Measurements from ENCODE around the gene RALGDS. TPM values are rescaled to one million over a fixed set of nuclear protein-coding genes. Genes with fewer than 3 reads are reported as not detected.
"Not testable (repeated sequence)": the region's sequence is repeated elsewhere in the genome, so short reads cannot be mapped to it uniquely, and the experiment has no call there.

The RALGDS gene
- total RNA-seq, 2 experiments from 2014 or later = 79.1 to 92.3 TPM

DNA sequence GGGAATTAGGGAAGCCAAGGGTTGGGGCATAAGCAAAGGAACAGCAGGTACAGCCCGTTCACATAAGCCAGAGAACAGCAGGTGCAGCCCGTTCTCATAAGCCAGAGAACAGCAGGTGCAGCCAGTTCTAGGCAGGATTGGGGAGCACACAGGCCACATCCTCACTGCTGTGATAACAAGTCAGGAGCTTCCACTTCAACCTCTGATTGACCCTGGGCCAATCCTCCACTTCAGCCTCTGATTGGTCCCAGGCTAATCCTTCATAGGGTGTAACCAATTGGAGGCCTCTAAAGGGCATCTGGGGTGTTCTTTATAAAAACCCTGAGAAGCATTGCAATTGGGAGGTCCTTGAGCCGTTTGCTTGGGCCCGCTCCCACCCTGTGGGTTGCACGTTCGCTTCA, 31.8 kb downstream of the RALGDS start:
- no peaks in the 10 kb centered on the region for H3K4me1 Mint-ChIP-seq
- H3K36me3 Mint-ChIP-seq (ENCODE audit: low read depth) = no peaks in the 10 kb centered on the region
- no peak overlapping the region for H3K27ac Mint-ChIP-seq
- no peak overlapping the region for H3K4me3 Mint-ChIP-seq
- no peaks in the 10 kb centered on the region for H3K27me3 Mint-ChIP-seq
- no peaks in the 10 kb centered on the region for H3K9me3 Mint-ChIP-seq
- DNase-seq = no peak
- CTCF ChIA-PET = interaction anchor here (0.7 to 1.1 kb wide), 2 partner anchors 67 to 401 kb away, joined by 3 to 4 read pairs; no protein-coding TSS in a partner anchor
- POLR2A ChIA-PET = no interaction called here

DNA sequence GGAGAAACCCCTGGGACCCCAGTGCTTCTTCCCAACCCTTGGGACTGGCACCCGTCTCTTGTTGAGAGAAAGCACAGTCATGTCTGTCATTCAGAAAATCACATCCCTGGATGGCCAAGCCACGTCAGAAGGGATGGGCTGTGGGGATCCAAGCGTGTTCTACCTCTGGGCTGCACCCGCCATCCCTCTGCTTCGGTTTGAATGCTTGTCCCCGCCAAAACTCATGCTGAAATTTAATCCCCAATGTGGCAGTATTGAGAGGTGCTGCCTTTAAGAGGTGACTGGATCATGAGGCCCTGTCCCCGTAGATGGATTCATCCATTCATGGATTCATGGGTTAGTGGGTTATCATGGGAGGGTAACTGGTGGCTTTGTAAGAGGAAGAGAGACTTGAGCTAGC, 32.3 kb downstream of the RALGDS start:
- H3K27ac Mint-ChIP-seq = no peak overlapping the region
- ChIA-PET CTCF (no interaction called here), POLR2A (no interaction called here)
- DNase-seq = no peak
- no peaks in the 10 kb centered on the region for H3K4me1 Mint-ChIP-seq
- no peak overlapping the region for H3K4me3 Mint-ChIP-seq
- no peaks in the 10 kb centered on the region for H3K9me3 Mint-ChIP-seq
- no peaks in the 10 kb centered on the region for H3K27me3 Mint-ChIP-seq
- no peaks in the 10 kb centered on the region for H3K36me3 Mint-ChIP-seq (ENCODE audit: low read depth)

DNA sequence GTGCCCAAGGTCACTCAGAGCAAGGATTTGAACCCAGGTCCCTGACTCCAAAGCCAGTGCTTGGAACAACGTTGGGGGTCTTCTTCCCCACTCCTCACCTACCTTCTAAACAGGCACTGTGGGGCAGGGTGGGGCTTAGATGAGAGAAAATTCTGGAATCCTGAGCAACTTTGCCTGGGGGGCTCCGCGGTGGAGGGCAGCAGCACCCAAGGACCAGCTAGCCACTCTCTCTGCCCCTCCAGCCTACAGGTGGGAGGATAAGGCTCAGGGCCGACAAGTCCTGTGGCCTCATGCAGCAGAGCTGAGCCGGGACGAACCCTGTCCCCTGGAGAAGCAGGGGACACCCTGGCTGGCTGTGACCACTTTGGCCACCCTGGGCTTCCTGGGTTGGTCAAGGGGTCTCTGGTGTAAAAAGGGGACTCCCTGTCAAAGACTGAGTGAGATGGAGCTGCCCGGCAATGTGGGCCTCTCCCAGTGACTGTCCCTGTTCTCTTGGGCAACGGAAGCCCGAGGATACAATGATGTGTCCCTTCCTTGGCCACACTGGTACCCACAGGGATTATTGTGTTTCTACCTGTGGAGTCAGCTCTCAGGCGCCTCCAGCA, 32.8 kb downstream of the RALGDS start:
- DNase-seq = no peak
- no peak overlapping the region for H3K27ac Mint-ChIP-seq
- POLR2A ChIA-PET = no interaction called here
- H3K4me1 Mint-ChIP-seq = no peaks in the 10 kb centered on the region
- no peak overlapping the region for H3K4me3 Mint-ChIP-seq
- CTCF ChIA-PET = no interaction called here
- H3K36me3 Mint-ChIP-seq (ENCODE audit: low read depth) = no peaks in the 10 kb centered on the region
- H3K9me3 Mint-ChIP-seq = no peaks in the 10 kb centered on the region
- H3K27me3 Mint-ChIP-seq = no peaks in the 10 kb centered on the region

DNA sequence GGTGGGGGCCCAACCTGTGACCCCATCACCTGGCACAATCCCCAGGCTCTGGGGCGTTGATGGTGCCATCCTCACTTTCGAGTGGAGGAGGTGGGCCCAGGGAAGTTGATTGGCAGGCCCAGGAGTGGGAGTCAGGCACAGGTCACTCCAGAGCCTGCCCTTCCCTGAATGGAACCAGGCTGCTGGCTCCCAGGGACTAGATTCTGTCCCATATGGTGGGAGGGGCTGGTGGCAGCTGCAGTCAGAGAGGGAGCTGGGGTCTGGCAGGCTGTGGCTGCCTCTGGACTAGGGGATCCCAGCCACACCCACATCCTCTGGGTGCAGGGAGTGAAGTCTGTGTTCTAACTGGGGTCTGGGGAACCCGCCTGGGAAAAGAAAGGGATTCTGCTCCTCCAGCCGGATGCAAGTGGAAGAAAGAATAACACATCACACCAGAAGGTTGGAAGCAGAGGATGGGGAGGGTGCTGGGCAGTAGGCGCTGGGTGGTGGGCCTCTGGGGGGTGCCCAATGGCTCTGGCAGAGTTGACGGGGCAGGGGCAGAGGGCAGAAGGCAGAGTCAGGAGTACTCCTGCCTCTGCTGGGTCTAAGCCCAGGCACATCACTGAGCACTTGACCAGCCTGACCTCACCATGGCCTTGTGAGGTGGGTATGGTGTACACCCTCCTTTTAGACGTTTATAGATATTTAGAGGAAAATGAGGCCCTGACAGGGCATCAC, 33.5 kb downstream of the RALGDS start:
- no peaks in the 10 kb centered on the region for H3K9me3 Mint-ChIP-seq
- ChIA-PET POLR2A (no interaction called here), CTCF (no interaction called here)
- no peaks in the 10 kb centered on the region for H3K27me3 Mint-ChIP-seq
- no peak for DNase-seq
- no peaks in the 10 kb centered on the region for H3K36me3 Mint-ChIP-seq (ENCODE audit: low read depth)
- H3K27ac Mint-ChIP-seq = no peak overlapping the region
- no peak overlapping the region for H3K4me3 Mint-ChIP-seq
- H3K4me1 Mint-ChIP-seq = peaks cover 1% of the 10 kb centered on the region

DNA sequence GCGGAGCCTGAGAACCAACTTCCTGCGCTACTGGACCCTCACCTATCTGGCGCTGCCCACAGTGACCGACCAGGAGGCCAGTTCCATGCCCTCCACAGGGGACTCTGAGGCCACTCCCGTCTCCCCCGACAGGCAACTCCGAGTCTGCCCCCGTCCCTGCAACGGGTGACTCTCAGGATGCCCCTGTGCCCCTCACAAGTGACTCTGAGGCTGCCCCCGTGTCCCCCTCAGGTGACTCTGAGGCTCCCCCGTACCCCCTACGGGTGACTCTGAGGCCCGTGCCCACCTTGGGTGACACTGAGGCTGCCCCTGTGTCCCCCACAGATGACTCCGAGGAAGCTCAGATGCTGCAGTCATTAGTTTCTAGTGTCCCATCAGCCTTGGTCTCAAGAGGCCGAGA, 34.1 kb downstream of the RALGDS start:
- ChIA-PET POLR2A (no interaction called here), CTCF (no interaction called here)
- Mint-ChIP-seq H3K9me3 (no peaks in the 10 kb centered on the region), H3K27ac (no peak overlapping the region), H3K36me3 (ENCODE audit: low read depth) (no peaks in the 10 kb centered on the region), H3K27me3 (no peaks in the 10 kb centered on the region), H3K4me3 (no peak overlapping the region), H3K4me1 (peaks cover 1% of the 10 kb centered on the region)
- DNase-seq = no peak

DNA sequence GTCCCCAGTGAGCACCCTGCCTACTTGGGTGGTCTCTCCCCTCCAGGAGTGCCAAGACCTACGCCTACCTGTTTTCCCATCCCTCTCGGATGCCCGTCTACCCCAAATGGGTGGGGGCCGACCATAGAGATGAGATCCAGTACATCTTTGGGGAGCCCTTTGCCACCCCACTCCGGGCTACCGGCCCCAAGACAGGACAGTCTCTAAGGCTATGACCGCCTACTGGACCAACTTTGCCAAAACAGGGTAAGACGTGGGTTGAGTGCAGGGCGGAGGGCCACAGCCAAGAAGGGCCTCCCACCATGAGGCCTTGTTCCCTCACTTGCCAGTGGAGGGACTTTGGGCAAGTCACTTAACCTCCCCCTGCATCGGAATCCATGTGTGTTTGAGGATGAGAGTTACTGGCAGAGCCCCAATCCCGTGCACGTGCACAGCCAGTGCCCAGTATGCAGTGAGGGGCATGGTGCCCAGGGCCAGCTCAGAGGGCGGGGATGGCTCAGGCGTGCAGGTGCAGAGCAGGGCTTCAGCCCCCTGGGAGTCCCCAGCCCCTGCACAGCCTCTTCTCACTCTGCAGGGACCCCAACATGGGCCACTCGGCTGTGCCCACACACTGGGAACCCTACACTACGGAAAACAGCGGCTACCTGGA, 34.7 kb downstream of the RALGDS start:
- H3K27me3 Mint-ChIP-seq; CTCF ChIA-PET; H3K9me3 Mint-ChIP-seq; H3K4me3 Mint-ChIP-seq; POLR2A ChIA-PET; DNase-seq; H3K36me3 Mint-ChIP-seq (ENCODE audit: low read depth); H3K4me1 Mint-ChIP-seq; H3K27ac Mint-ChIP-seq: not testable (repeated sequence)

DNA sequence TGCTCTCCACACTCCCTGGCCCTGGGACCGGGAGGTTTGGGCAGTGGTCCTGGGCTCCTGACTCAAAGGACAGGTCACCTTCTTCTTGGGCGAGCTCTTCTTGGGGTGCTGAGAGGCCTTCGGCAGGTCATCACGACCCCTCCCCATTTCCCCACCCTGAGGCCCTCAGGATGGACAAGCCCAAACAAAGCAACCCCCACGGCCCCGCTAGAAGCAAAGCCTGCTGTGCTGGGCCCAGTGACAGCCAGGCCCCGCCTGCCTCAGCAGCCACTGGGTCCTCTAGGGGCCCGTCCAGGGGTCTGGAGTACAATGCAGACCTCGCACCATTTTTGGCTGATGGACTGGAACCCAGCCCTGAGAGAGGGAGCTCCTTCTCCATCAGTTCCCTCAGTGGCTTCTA, 37.4 kb downstream of the RALGDS start:
- H3K36me3 Mint-ChIP-seq (ENCODE audit: low read depth); DNase-seq; H3K27ac Mint-ChIP-seq; H3K4me1 Mint-ChIP-seq; H3K4me3 Mint-ChIP-seq; CTCF ChIA-PET; H3K9me3 Mint-ChIP-seq; POLR2A ChIA-PET: not testable (repeated sequence)
- H3K27me3 Mint-ChIP-seq = peaks cover 12% of the 10 kb centered on the region

DNA sequence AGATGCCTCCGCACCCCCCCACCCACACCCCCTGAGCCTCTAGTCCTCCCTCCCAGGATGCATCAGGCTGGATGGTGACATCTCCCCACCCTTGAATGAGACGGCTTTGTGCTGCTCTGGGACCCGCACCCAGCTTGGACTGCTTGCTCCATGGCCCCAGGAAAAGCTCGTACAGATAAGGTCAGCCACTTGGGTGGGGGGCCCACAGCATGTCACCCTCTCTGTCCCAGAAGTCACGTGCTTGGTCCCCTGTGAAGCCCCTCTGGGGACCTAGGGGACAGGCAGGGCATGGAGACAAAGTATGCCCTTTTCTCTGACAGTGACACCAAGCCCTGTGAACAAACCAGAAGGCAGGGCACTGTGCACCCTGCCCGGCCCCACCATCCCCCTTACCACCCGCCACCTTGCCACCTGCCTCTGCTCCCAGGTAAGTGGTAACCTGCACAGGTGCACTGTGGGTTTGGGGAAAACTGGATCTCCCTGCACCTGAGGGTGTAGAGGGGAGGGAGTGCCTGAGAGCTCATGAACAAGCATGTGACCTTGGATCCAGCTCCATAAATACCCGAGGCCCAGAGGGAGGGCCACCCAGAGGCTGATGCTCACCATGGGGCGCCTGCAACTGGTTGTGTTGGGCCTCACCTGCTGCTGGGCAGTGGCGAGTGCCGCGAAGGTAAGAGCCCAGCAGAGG, 38.9 kb downstream of the RALGDS start:
- H3K4me3 Mint-ChIP-seq; H3K9me3 Mint-ChIP-seq; H3K4me1 Mint-ChIP-seq; DNase-seq; POLR2A ChIA-PET; CTCF ChIA-PET; H3K27ac Mint-ChIP-seq; H3K36me3 Mint-ChIP-seq (ENCODE audit: low read depth): not testable (repeated sequence)
- peaks cover 12% of the 10 kb centered on the region for H3K27me3 Mint-ChIP-seq

DNA sequence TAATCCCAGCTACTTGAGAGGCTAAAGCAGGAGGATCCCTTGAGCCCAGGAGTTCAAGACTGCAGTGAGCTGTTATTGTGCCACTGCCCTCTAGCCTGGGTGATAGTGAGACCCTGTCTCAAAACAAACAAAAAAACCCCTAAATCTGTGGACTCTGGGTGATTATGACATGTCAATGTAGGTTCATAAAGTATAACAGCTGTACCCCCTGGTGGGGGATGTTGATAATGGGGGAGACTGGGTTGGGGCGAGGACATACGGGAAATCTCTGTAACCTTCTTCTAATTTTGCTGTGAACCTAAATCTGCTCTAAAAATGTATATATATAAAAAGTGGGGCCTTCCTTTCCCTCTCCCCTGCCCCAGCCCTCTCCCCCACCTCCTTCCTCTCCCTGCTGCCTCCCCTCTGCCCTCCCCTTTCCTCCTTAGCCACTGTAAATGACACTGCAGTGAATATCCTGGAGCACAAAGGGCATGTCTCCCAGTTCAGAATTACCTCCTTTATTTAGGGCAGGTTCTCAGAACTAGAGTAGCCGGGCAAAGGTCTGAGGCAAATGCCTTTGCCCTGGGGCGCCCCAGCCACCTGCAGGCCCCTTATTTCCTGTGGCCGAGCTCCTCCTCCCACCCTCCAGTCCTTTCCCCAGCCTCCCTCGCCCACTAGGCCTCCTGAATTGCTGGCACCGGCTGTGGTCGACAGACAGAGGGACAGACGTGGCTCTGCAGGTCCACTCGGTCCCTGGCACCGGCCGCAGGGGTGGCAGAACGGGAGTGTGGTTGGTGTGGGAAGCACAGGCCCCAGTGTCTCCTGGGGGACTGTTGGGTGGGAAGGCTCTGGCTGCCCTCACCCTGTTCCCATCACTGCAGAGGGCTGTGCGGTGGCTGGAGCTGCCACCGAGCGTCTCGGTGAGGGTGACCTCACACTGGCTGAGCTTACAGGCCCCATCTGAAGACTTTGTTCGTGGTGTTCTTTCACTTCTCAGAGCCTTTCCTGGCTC, 40.0 kb downstream of the RALGDS start:
- H3K27me3 Mint-ChIP-seq = peaks cover 12% of the 10 kb centered on the region
- H3K27ac Mint-ChIP-seq; POLR2A ChIA-PET; H3K36me3 Mint-ChIP-seq (ENCODE audit: low read depth); H3K9me3 Mint-ChIP-seq; H3K4me1 Mint-ChIP-seq; H3K4me3 Mint-ChIP-seq; DNase-seq: not testable (repeated sequence)
- CTCF ChIA-PET = interaction anchor here (0.7 kb wide), 1 partner anchor 26 kb away, joined by 3 read pairs; no protein-coding TSS in a partner anchor

DNA sequence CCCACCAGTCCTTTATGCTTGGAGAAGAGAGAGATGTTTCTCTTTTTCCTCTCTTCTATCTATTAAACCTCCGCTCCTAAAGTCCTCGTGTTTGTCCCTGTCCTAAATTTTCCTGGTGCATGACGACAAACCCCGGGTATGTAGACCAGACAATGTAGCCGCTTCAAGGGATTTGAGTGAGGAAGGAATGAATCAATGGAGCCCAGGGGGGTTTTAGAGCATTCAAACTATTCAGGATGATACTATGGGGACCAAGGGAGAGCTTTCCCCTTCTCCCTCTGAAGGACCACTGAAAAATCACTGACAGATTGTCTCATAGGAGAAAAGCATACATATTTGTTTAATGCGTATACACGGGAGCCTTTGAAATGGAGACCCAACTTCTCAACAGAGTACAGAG, 40.9 kb downstream of the RALGDS start:
- H3K4me3 Mint-ChIP-seq = no peak overlapping the region
- ChIA-PET POLR2A (no interaction called here), CTCF (interaction anchor here (0.7 to 1.2 kb wide), 2 partner anchors 27 to 65 kb away, joined by 3 read pairs; no protein-coding TSS in a partner anchor)
- H3K4me1 Mint-ChIP-seq = peaks cover 1% of the 10 kb centered on the region
- DNase-seq = no peak
- H3K9me3 Mint-ChIP-seq = no peaks in the 10 kb centered on the region
- no peaks in the 10 kb centered on the region for H3K36me3 Mint-ChIP-seq (ENCODE audit: low read depth)
- peaks cover 17% of the 10 kb centered on the region for H3K27me3 Mint-ChIP-seq
- H3K27ac Mint-ChIP-seq = no peak overlapping the region

DNA sequence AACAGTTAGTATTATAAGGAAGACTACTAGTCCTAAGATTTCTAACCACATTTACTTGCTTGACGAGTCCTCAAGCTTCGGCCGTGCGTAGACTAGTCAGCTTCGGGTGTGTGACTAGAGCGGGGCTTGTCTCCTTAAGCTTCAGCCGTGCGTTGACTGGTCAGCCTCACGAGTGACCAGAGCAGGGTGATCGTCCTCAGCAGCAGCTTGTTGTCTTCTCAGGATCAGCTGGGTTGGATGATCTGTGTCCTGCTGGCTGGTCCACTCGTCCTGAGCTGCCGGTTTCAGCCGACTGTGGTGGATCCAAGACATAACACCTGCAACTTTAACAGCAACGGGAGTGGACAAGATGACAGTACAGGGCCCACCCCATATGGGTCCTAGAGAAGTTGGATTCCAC, 42.6 kb downstream of the RALGDS start:
- Mint-ChIP-seq H3K4me1 (peaks cover 1% of the 10 kb centered on the region), H3K27ac (no peak overlapping the region), H3K27me3 (peaks cover 19% of the 10 kb centered on the region), H3K9me3 (no peaks in the 10 kb centered on the region), H3K36me3 (ENCODE audit: low read depth) (no peaks in the 10 kb centered on the region), H3K4me3 (no peak overlapping the region)
- CTCF ChIA-PET = interaction anchor here (1.1 kb wide), 1 partner anchor 35 kb away, joined by 3 read pairs; no protein-coding TSS in a partner anchor
- POLR2A ChIA-PET = no interaction called here
- no peak for DNase-seq

DNA sequence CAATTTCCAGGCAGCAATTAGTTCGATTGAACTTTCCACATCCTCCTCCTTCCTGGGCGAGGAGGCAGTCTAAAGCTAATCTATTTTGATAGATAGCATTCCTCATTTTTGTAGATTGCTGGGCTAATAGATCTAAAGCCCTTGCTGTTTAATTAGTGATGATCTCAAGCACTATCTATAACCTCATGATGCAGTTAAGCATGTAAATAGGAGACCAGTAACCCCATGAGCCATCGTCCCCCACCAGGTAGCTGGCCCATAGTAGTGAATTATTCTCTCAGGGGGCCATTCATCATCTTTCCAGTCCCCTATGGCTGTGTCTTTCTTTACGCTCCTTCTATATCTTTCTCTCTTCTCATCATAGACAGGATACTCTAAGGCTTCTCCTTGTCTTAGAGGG, 44.3 kb downstream of the RALGDS start:
- ChIA-PET CTCF (interaction anchor here (1.5 kb wide), 1 partner anchor 68 kb away, joined by 3 read pairs; no protein-coding TSS in a partner anchor), POLR2A (no interaction called here)
- Mint-ChIP-seq H3K4me3 (no peak overlapping the region), H3K36me3 (ENCODE audit: low read depth) (peaks cover 3% of the 10 kb centered on the region), H3K27ac (no peak overlapping the region), H3K27me3 (peaks cover 19% of the 10 kb centered on the region), H3K9me3 (no peaks in the 10 kb centered on the region), H3K4me1 (no peaks in the 10 kb centered on the region)
- DNase-seq = no peak
